GM12865 (cell line): ENCODE data around the gene LGI2.

Source experiments
- DNase-seq: peaks from one replicate; pipeline ENCODE4 v3.0.0; 2010; ENCODE audit warnings: low read depth
- H3K4me3 ChIP-seq: 2 replicates; pipeline ENCODE4 v1.5.1; 2011; ENCODE audit warnings: mild to moderate bottlenecking, low read depth, low read length, control low read depth
- CTCF ChIP-seq: IDR thresholded peaks from 2 replicates; pipeline ENCODE4 v1.5.1; 2011; ENCODE audit warnings: low read length, control low read depth, low read depth, inconsistent platforms; ENCODE audit not compliant: insufficient read depth; ENCODE audit errors: missing control alignments

Gene LGI2

GRCh38 chr4:24968992-24969391, 61.8 kb downstream of the LGI2 start:
- H3K4me3 ChIP-seq, result no peak overlapping the region
- no peak for TF ChIP-seq CTCF

GRCh38 chr4:24968278-24968677, 62.5 kb downstream of the LGI2 start:
- TF ChIP-seq CTCF, result no peak
- no peak for DNase-seq
- no peak overlapping the region for H3K4me3 ChIP-seq

More at GRCh38 chr4:24968992-24969391, 61.8 kb downstream of the LGI2 start:
- no peak for DNase-seq

- no peak for DNase-seq
- no peak overlapping the region for H3K4me3 ChIP-seq
- TF ChIP-seq CTCF, result no peak
These were observed 63.4 kb downstream of the LGI2 start for GRCh38 chr4:24967346-24967745.

- no peak for TF ChIP-seq CTCF
- H3K4me3 ChIP-seq, result no peak overlapping the region
- no peak for DNase-seq
These were observed 64.7 kb downstream of the LGI2 start for GRCh38 chr4:24966076-24966475.

- peak; percentile 28 for DNase-seq
- TF ChIP-seq CTCF, result no peak
- no peak overlapping the region for H3K4me3 ChIP-seq
These were observed 65.1 kb downstream of the LGI2 start for GRCh38 chr4:24965627-24966026.

GRCh38 chr4:24963277-24963676, 67.5 kb downstream of the LGI2 start:
- TF ChIP-seq CTCF, result no peak
- no peak overlapping the region for H3K4me3 ChIP-seq
- no peak for DNase-seq

GRCh38 chr4:24957886-24958285, 72.9 kb downstream of the LGI2 start:
- DNase-seq, result no peak
- no peak for TF ChIP-seq CTCF
- H3K4me3 ChIP-seq, result no peak overlapping the region
